WTC11 (cell line): ENCODE measurements around the gene SRPK3. TPM values are rescaled to one million over a fixed set of nuclear protein-coding genes. Genes with fewer than 3 reads are reported as not detected.

ENCODE experiments used
- ATAC-seq: fragments of 200-7000 bp; cut with Tn5 transposase; 2 replicates; pipeline ENCODE4 v1.10.0; 2021; ENCODE audit warnings: mild to moderate bottlenecking, moderate library complexity
- CTCF ChIA-PET: fragments of 300-600 bp; sonication (Branson Sonifier 250); formaldehyde crosslinking; loops from one replicate; lab custom pipeline; 2021; ENCODE audit warnings: antibody characterized with exemption; lab: Charles Lee
- POLR2A ChIA-PET: fragments of 350-600 bp; sonication (Branson Sonifier 250); formaldehyde crosslinking; loops from one replicate; lab custom pipeline; 2021; ENCODE audit warnings: antibody characterized with exemption; lab: Charles Lee
- DNase-seq: peaks from one replicate; pipeline ENCODE4 v3.0.0; 2021; ENCODE audit warnings: low spot score
- H3K27ac Mint-ChIP-seq: 2 replicates; pipeline ENCODE4 v1.8.0; 2021; ENCODE audit warnings: mixed read lengths
- H3K27me3 Mint-ChIP-seq: 2 replicates; pipeline ENCODE4 v1.8.0; 2021; ENCODE audit warnings: low read depth, mild to moderate bottlenecking, moderate library complexity, mixed read lengths
- H3K36me3 Mint-ChIP-seq: 2 replicates; pipeline ENCODE4 v1.8.0; 2021; ENCODE audit warnings: mixed read lengths
- H3K4me1 Mint-ChIP-seq: 2 replicates; pipeline ENCODE4 v1.8.0; 2022; ENCODE audit warnings: mixed read lengths
- H3K4me3 Mint-ChIP-seq: 2 replicates; pipeline ENCODE4 v1.8.0; 2021; ENCODE audit warnings: mild to moderate bottlenecking, moderate library complexity, mixed read lengths
- H3K9me3 Mint-ChIP-seq: 2 replicates; pipeline ENCODE4 v1.8.0; 2021; ENCODE audit warnings: mixed read lengths
- ETV6 ChIP-seq: sonication (generic); formaldehyde crosslinking; IDR thresholded peaks from 2 replicates; pipeline ENCODE4 v1.8.1; 2022; ENCODE audit warnings: mild to moderate bottlenecking, missing genetic modification reagents
- GRHL2 ChIP-seq: fragments of 250-450 bp; sonication (Bioruptor Pico); IDR thresholded peaks from 2 replicates; pipeline ENCODE4 v1.8.0; 2022; ENCODE audit warnings: mild to moderate bottlenecking, moderate library complexity; ENCODE audit not compliant: insufficient replicate concordance, severe bottlenecking
- IRF1 ChIP-seq: sonication (generic); formaldehyde crosslinking; IDR thresholded peaks from 2 replicates; pipeline ENCODE4 v1.8.0; 2023; ENCODE audit warnings: missing genetic modification reagents
- JAZF1 ChIP-seq: fragments of 250-450 bp; sonication (Bioruptor Pico); IDR thresholded peaks from 2 replicates; pipeline ENCODE4 v1.9.0; 2021; ENCODE audit warnings: moderate library complexity, mild to moderate bottlenecking, inconsistent platforms
- KAT7 ChIP-seq: sonication (generic); formaldehyde crosslinking; IDR thresholded peaks from 2 replicates; pipeline ENCODE4 v1.8.1; 2023; ENCODE audit warnings: missing genetic modification reagents, mild to moderate bottlenecking, borderline replicate concordance
- MXD4 ChIP-seq: fragments of 250-450 bp; sonication (Bioruptor Pico); IDR thresholded peaks from 2 replicates; pipeline ENCODE4 v1.8.0; 2021; ENCODE audit warnings: mild to moderate bottlenecking, moderate library complexity, borderline replicate concordance
- MYBL2 ChIP-seq: sonication (generic); formaldehyde crosslinking; IDR thresholded peaks from 2 replicates; pipeline ENCODE4 v1.8.1; 2023; ENCODE audit warnings: mild to moderate bottlenecking, moderate library complexity, missing genetic modification reagents
- NFATC4 ChIP-seq: fragments of 250-450 bp; sonication (Bioruptor Pico); IDR thresholded peaks from 2 replicates; pipeline ENCODE4 v1.9.0; 2021; ENCODE audit warnings: mild to moderate bottlenecking
- PRDM15 ChIP-seq: sonication (generic); formaldehyde crosslinking; IDR thresholded peaks from 2 replicates; pipeline ENCODE4 v1.8.0; 2022; ENCODE audit warnings: missing genetic modification reagents
- PRRX2 ChIP-seq: fragments of 250-450 bp; sonication (Bioruptor Pico); IDR thresholded peaks from 2 replicates; pipeline ENCODE4 v1.8.0; 2021; ENCODE audit warnings: mild to moderate bottlenecking
- SOX15 ChIP-seq: fragments of 250-450 bp; sonication (Bioruptor Pico); IDR thresholded peaks from 2 replicates; pipeline ENCODE4 v1.9.0; 2021; ENCODE audit warnings: mild to moderate bottlenecking
- SP1 ChIP-seq: sonication (generic); formaldehyde crosslinking; conservative IDR thresholded peaks from 2 replicates; pipeline ENCODE4 v1.8.1; 2022; ENCODE audit warnings: missing genetic modification reagents
- ZBTB21 ChIP-seq: sonication (generic); formaldehyde crosslinking; IDR thresholded peaks from 2 replicates; pipeline ENCODE4 v1.8.1; 2023; ENCODE audit warnings: mild to moderate bottlenecking, missing genetic modification reagents, borderline replicate concordance
- ZNF121 ChIP-seq: sonication (generic); formaldehyde crosslinking; IDR thresholded peaks from 2 replicates; pipeline ENCODE4 v1.8.0; 2023; ENCODE audit warnings: missing genetic modification reagents
- ZNF219 ChIP-seq: sonication (generic); formaldehyde crosslinking; IDR thresholded peaks from 2 replicates; pipeline ENCODE4 v1.8.0; 2023; ENCODE audit warnings: missing genetic modification reagents, mild to moderate bottlenecking, borderline replicate concordance
- ZSCAN18 ChIP-seq: fragments of 250-450 bp; sonication (Bioruptor Pico); IDR thresholded peaks from 2 replicates; pipeline ENCODE4 v2.1.2; 2022; ENCODE audit warnings: mild to moderate bottlenecking, moderate library complexity
- total RNA-seq: library from RNA; stranded (reverse); gene quantifications from 3 replicates; pipeline ENCODE4 v1.2.3, GENCODE V29; 2021
- TF ChIP-seq, protein P1 (sequence below): sonication (generic); formaldehyde crosslinking; IDR thresholded peaks from 2 replicates; pipeline ENCODE4 v1.8.1; 2023; ENCODE audit warnings: mild to moderate bottlenecking, missing genetic modification reagents, moderate library complexity
- TF ChIP-seq, protein P2 (sequence below): fragments of 200-600 bp; IDR thresholded peaks from 2 replicates; pipeline ENCODE4 v1.8.0; 2022; ENCODE audit warnings: antibody characterized with exemption
- TF ChIP-seq, protein P3 (sequence below): sonication (generic); formaldehyde crosslinking; IDR thresholded peaks from 2 replicates; pipeline ENCODE4 v1.8.1; 2023; ENCODE audit warnings: mild to moderate bottlenecking, missing genetic modification reagents, borderline replicate concordance

Gene SRPK3
- total RNA-seq, 1 experiment from 2014 or later: not detected

- H3K27me3 Mint-ChIP-seq: no peaks in the 10 kb centered on the region
- no peaks in the 10 kb centered on the region for H3K9me3 Mint-ChIP-seq
- ChIA-PET CTCF (interaction anchor here (1.1 kb wide), 1 partner anchor 12 kb away, joined by 4 read pairs; the partner anchor contains the start of gene SRPK3), POLR2A (no interaction called here)
- no peak overlapping the region for H3K27ac Mint-ChIP-seq
- DNase-seq (no peak), ATAC-seq (no peak)
- no peak for TF ChIP-seq NFATC4
- TF ChIP-seq PRRX2 (CRISPR knock-in tag): no peak
- no peak for TF ChIP-seq MYBL2
- TF ChIP-seq ZBTB21: no peak
- no peak for TF ChIP-seq IRF1 (CRISPR knock-in tag)
- no peak for TF ChIP-seq MXD4 (CRISPR knock-in tag)
- no peak for TF ChIP-seq PRDM15 (CRISPR knock-in tag)
- no peak for TF ChIP-seq JAZF1 (CRISPR knock-in tag)
- no peak for TF ChIP-seq ZSCAN18 (CRISPR knock-in tag)
- TF ChIP-seq, protein P1, sequence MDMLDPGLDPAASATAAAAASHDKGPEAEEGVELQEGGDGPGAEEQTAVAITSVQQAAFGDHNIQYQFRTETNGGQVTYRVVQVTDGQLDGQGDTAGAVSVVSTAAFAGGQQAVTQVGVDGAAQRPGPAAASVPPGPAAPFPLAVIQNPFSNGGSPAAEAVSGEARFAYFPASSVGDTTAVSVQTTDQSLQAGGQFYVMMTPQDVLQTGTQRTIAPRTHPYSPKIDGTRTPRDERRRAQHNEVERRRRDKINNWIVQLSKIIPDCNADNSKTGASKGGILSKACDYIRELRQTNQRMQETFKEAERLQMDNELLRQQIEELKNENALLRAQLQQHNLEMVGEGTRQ (CRISPR knock-in tag): no peak
- TF ChIP-seq ETV6 (CRISPR knock-in tag): no peak
- TF ChIP-seq SP1 (CRISPR knock-in tag): no peak
- no peak for TF ChIP-seq SOX15
- TF ChIP-seq ZNF219 (CRISPR knock-in tag): no peak
- no peak for TF ChIP-seq GRHL2
- TF ChIP-seq ZNF121 (CRISPR knock-in tag): no peak
- TF ChIP-seq, all 79 proteins: peak for 0
- Mint-ChIP-seq H3K4me1 (peaks cover 3% of the 10 kb centered on the region; the same call in 1 of the 2 replicates), H3K4me3 (no peak overlapping the region), H3K36me3 (no peaks in the 10 kb centered on the region)
These were observed 11.5 kb upstream of the SRPK3 start for GRCh38 chrX:153769158-153769864.

DNA sequence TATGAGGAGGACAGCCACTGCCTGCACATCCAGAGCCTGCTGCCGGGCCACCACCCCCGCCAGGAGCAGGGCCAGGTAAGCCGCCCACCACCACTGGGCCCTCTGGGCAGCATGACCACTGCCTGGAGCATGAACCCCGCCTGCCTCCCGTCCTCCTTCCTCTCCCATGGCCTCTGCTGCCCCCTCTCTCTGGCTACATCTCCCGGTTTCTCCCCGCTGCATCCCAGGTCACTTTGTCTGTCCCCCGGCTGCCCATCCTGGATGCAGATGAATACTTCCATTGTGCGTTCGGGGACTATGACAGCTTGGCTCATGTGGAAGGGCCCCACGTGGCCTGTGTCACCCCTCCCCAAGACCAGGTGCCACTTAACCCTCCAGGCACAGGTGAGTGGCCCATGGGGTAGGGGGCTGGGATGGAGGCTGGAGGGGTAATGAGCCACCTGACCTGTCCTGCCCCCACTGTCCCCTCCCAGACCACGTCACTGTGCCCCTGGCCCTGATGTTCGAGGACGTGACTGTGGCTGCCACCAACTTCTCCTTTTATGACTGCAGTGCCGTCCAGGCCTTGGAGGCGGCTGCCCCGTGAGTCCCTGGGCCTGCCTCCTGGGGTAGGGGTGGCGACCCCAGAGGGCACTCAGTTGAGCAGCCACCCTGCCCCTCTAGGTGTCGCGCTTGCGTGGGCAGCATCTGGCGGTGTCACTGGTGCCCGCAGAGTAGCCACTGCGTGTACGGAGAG, 10.8 kb upstream of the SRPK3 start:
- peaks cover 3% of the 10 kb centered on the region; the same call in 1 of the 2 replicates for H3K4me1 Mint-ChIP-seq
- ATAC-seq: no peak
- no peaks in the 10 kb centered on the region for H3K36me3 Mint-ChIP-seq
- CTCF ChIA-PET: no interaction called here
- H3K9me3 Mint-ChIP-seq: no peaks in the 10 kb centered on the region
- no peak overlapping the region for H3K4me3 Mint-ChIP-seq
- H3K27me3 Mint-ChIP-seq: no peaks in the 10 kb centered on the region
- POLR2A ChIA-PET: no interaction called here
- no peak overlapping the region for H3K27ac Mint-ChIP-seq
- no peak for DNase-seq
- TF ChIP-seq, protein P2, sequence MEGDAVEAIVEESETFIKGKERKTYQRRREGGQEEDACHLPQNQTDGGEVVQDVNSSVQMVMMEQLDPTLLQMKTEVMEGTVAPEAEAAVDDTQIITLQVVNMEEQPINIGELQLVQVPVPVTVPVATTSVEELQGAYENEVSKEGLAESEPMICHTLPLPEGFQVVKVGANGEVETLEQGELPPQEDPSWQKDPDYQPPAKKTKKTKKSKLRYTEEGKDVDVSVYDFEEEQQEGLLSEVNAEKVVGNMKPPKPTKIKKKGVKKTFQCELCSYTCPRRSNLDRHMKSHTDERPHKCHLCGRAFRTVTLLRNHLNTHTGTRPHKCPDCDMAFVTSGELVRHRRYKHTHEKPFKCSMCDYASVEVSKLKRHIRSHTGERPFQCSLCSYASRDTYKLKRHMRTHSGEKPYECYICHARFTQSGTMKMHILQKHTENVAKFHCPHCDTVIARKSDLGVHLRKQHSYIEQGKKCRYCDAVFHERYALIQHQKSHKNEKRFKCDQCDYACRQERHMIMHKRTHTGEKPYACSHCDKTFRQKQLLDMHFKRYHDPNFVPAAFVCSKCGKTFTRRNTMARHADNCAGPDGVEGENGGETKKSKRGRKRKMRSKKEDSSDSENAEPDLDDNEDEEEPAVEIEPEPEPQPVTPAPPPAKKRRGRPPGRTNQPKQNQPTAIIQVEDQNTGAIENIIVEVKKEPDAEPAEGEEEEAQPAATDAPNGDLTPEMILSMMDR: no peak
- TF ChIP-seq KAT7 (CRISPR knock-in tag): no peak
- TF ChIP-seq IRF1 (CRISPR knock-in tag): no peak
- TF ChIP-seq, protein P3, sequence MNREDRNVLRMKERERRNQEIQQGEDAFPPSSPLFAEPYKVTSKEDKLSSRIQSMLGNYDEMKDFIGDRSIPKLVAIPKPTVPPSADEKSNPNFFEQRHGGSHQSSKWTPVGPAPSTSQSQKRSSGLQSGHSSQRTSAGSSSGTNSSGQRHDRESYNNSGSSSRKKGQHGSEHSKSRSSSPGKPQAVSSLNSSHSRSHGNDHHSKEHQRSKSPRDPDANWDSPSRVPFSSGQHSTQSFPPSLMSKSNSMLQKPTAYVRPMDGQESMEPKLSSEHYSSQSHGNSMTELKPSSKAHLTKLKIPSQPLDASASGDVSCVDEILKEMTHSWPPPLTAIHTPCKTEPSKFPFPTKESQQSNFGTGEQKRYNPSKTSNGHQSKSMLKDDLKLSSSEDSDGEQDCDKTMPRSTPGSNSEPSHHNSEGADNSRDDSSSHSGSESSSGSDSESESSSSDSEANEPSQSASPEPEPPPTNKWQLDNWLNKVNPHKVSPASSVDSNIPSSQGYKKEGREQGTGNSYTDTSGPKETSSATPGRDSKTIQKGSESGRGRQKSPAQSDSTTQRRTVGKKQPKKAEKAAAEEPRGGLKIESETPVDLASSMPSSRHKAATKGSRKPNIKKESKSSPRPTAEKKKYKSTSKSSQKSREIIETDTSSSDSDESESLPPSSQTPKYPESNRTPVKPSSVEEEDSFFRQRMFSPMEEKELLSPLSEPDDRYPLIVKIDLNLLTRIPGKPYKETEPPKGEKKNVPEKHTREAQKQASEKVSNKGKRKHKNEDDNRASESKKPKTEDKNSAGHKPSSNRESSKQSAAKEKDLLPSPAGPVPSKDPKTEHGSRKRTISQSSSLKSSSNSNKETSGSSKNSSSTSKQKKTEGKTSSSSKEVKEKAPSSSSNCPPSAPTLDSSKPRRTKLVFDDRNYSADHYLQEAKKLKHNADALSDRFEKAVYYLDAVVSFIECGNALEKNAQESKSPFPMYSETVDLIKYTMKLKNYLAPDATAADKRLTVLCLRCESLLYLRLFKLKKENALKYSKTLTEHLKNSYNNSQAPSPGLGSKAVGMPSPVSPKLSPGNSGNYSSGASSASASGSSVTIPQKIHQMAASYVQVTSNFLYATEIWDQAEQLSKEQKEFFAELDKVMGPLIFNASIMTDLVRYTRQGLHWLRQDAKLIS: no peak
